ENCODE data around the gene LSR. TPM values are rescaled to one million over a fixed set of nuclear protein-coding genes. Genes with fewer than 3 reads are reported as not detected.

The LSR gene
- total RNA-seq (2022; extraction: Qiagen RNA extraction): 7.5 to 13.2 TPM (median 10.2 TPM) in 5 replicates

GRCh38 chr19:35248310-35249145 lies at the start of gene LSR:
Gene LSR, plus strand, starts transcription at chr19:35249002. Its CDS starts 21 bp downstream, at chr19:35249023.

GRCh38 chr19:35228177-35228930 lies 20.4 kb upstream of the LSR start, which contains the start of gene FAM187B:
Gene FAM187B, minus strand, starts transcription at chr19:35228739. Its CDS starts 59 bp downstream, at chr19:35228680.

GRCh38 chr19:35268536-35269437 lies 20.0 kb downstream of the LSR start, which contains the start of gene USF2:
Gene USF2, plus strand, starts transcription at chr19:35268962. Its CDS starts 140 bp downstream, at chr19:35269102.

GRCh38 chr19:35291916-35292315 lies 43.1 kb downstream of the LSR start, which contains the start of gene MAG:
Gene MAG, plus strand, starts transcription at chr19:35292161. Its CDS starts 3,248 bp downstream, at chr19:35295409.

Other genes starting within 250 kb of the LSR start
- 139 to 157 TPM (median 147 TPM) in 5 replicates for gene GRAMD1A, start 248.7 kb upstream of the LSR start, total RNA-seq (2022; extraction: Qiagen RNA extraction)
- 12.5 to 22.6 TPM (median 19.5 TPM) in 5 replicates for gene SCN1B, start 218.5 kb upstream of the LSR start, total RNA-seq (2022; extraction: Qiagen RNA extraction)
- gene HPN, start 207.3 kb upstream of the LSR start, total RNA-seq (2022; extraction: Qiagen RNA extraction): 0.09 to 0.37 TPM (median 0.10 TPM) in 3 of 5 replicates, not detected in the others
- 0.26 to 0.58 TPM (median 0.36 TPM) in 5 replicates for gene FXYD3, start 133.2 kb upstream of the LSR start, total RNA-seq (2022; extraction: Qiagen RNA extraction)
- 0.08 to 0.30 TPM (median 0.17 TPM) in 5 replicates for gene LGI4, start 113.9 kb upstream of the LSR start, total RNA-seq (2022; extraction: Qiagen RNA extraction)
- gene FXYD1, start 110.2 kb upstream of the LSR start, total RNA-seq (2022; extraction: Qiagen RNA extraction): 0.39 to 0.65 TPM (median 0.45 TPM) in 4 of 5 replicates, not detected in the other
- gene FXYD7, start 105.7 kb upstream of the LSR start, total RNA-seq (2022; extraction: Qiagen RNA extraction): 0.28 to 0.65 TPM (median 0.36 TPM) in 3 of 5 replicates, not detected in the others
- gene FXYD5, start 94.3 kb upstream of the LSR start, total RNA-seq (2022; extraction: Qiagen RNA extraction): 196 to 227 TPM (median 204 TPM) in 5 replicates
- not detected in 5 replicates for gene FAM187B, start 20.3 kb upstream of the LSR start, total RNA-seq (2022; extraction: Qiagen RNA extraction)
- 129 to 167 TPM (median 147 TPM) in 5 replicates for gene USF2, start 20.0 kb downstream of the LSR start, total RNA-seq (2022; extraction: Qiagen RNA extraction)
- 0.34 TPM in 1 of 5 replicates, not detected in the others for gene HAMP, start 33.5 kb downstream of the LSR start, total RNA-seq (2022; extraction: Qiagen RNA extraction)
- not detected in 5 replicates for gene MAG, start 43.2 kb downstream of the LSR start, total RNA-seq (2022; extraction: Qiagen RNA extraction)
- 0.85 to 1.8 TPM (median 0.98 TPM) in 5 replicates for gene CD22, start 80.2 kb downstream of the LSR start, total RNA-seq (2022; extraction: Qiagen RNA extraction)
- gene FFAR1, start 98.9 kb downstream of the LSR start, total RNA-seq (2022; extraction: Qiagen RNA extraction): not detected in 5 replicates
- gene FFAR3, start 109.5 kb downstream of the LSR start, total RNA-seq (2022; extraction: Qiagen RNA extraction): 0.09 TPM in 1 of 5 replicates, not detected in the others
- gene GPR42, start 122.1 kb downstream of the LSR start, total RNA-seq (2022; extraction: Qiagen RNA extraction): not detected in 5 replicates
- not detected in 5 replicates for gene FFAR2, start 199.3 kb downstream of the LSR start, total RNA-seq (2022; extraction: Qiagen RNA extraction)
- gene KRTDAP, start 241.5 kb downstream of the LSR start, total RNA-seq (2022; extraction: Qiagen RNA extraction): not detected in 5 replicates